GM19468 (cell line): ENCODE measurements around the gene RHOXF2.
"Not testable (repeated sequence)": the region's sequence is repeated elsewhere in the genome, so short reads cannot be mapped to it uniquely, and the experiment has no call there.

Source experiments
- ATAC-seq: cut with Tn5 transposase; IDR thresholded peaks from one replicate; pipeline ENCODE4 v1.9.1; 2021; ENCODE audit warnings: mild to moderate bottlenecking, moderate library complexity, moderate number of reproducible peaks; ENCODE audit not compliant: unreplicated experiment; ENCODE audit errors: extremely low read depth

Gene RHOXF2

DNA sequence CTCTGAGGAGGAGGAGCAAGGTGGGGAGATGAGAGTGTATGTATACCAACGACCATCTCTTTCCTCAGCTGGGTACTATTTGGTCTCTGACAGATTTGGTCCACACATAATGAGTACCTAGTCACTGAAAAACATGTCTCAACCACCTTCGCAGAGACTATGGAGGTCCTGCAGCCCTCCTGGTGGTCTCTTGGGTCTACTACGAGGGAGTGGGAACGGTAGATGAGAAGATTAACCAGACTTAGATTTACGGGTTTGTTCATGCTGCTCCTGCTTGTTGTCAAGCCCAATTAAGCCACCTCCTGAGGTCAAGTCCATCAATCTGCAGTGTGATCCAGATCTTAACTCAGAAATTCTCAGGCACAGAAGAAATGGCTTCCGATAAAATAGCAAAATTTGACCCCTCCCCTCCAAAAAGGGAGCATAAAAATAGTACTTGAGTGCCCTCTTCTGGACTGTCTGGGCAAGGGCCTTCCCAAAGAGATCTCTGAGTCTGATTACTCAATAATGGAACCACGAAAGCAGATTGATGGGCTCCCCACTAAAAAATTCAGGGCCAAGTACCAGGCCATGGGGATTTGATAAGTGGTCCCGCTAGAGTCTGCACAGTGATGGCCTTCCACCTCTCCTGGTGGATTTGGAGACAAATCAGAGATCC is 38.3 kb downstream of the RHOXF2 start:
- ATAC-seq, result not testable (repeated sequence)

DNA sequence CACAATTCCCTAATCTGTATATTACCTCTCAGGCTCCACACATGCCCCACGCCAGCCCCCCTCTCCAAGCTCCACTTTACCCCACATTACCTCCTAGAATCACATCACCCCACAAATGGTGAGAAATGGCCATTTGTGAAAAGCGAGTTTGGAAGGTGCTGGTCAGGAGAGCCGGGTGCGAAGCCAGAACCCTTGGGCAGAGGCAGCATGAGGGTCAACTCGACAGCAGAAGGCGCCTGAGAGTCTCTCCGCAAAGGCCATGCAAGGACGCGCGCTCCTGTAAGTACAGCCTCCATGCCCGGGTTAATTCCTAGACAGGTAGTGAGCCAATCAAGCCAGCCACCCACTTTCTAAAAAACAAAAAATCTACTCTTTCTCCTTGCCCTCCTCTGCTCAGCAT is 42.4 kb downstream of the RHOXF2 start:
- no peak for ATAC-seq

DNA sequence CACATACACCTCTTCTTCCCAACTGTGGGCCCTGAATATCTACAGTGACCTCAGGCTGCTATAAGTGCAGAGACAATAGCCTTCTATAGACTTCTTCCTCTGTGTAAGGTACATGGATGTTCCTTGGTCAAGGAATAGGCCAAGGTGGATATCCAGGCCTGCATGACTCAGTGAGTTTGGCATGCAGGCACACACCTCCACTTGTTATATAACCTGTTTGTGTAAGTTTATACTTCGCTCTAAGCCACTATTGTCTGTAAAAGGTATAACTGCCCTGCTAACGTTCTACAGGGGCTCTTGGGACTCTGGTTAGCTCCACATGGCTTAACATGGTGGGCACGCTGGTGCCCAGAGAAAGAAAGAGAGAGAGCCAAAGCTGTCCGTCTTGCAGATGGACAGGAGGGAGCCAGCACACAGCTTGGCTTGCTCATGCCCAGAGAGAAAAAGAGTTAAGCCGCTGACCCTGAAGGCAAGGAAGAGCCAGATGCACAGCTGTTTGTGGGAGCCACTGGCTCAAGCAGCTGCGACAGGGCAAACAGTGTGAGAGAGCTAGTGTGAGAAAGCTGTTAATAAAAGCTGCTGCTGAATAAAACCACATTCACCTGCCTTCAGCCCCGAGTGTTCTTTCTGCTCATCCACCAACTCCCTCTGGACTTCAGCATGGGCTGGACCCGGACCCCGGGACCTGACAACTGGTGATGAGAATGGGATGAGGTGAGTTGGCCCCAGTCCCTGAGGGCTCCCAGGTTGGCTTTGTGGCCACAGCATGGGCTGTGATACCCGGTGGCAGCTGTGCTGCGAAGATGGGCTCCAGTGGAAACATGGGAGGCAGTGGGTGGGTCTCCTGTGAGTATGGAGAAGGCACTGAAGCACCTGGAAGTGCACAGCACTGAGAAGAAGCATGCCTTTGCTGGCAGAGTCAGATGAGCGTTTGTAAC is 47.7 kb downstream of the RHOXF2 start:
- ATAC-seq, result no peak

DNA sequence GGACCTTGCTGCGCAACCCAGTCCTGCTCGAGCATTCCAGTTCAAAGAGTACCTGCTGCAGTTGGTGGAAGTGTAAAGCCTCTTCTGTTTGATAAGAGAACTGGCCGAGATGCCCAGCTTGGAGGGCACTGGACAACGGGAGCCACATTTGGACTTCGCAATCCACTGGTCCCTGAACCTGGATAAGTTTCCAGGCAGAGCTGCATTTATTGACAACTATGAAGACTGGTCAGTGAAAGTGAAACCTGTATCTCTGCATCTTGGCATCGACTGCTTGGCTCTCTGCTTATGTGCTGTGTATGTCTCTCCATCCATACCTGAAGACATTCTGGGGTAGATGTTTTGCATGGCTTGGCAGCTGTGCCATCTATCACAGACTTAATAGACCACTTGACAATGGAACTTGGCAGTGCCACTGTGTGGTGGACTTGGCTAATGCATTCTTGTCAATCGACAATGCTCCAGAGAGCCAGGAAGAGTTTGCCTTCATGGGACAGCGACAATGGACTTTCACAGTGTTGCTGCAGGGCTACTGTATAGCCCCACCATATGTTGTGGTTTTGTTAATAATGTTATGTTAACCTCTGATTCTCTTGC is 48.7 kb downstream of the RHOXF2 start:
- ATAC-seq, result no peak

DNA sequence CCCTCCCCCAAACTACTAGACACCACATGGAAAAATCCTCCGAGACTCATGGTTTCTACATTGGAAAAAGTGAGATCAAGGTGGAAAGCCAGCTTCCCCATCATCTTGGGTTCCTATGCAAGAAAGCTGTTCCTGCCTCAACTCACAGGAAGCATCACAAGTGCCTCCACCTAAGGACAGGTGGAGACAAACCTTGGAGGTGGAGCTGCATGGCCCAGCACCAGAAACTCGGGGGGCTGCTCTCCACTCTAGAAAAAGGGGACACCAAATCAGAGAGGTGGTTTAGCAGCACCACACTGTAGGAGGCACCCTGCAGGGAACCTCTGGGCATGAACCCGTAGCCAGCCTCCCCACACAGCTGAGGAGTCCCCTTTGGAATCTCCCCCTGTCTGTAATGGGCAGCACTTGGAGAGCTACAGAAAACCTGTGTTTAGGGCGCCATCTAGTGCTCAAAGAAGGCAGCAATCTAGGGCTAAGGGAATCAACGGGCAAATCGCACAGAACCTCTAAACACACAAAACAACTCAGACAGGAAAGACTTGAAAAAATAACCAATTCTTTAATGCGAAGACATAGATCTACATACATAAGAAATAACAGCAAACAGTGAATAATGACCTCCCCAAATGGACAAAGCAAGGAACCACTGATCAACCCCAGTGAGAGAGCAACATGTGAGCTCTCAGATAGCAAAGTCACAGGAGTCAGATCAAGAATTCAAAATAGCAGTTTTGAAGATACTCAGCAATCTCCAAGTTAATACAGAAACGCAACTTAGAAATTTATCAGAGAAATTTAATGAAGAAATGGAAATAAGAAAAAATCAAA is 55.2 kb downstream of the RHOXF2 start:
- no peak for ATAC-seq
